ENCODE data around the gene LPP. TPM values are rescaled to one million over a fixed set of nuclear protein-coding genes. Genes with fewer than 3 reads are reported as not detected.

LPP gene
- total and polyA plus RNA-seq, 5 donors from 2014 or later, result 14.5 to 102 (median 21.7) TPM

DNA sequence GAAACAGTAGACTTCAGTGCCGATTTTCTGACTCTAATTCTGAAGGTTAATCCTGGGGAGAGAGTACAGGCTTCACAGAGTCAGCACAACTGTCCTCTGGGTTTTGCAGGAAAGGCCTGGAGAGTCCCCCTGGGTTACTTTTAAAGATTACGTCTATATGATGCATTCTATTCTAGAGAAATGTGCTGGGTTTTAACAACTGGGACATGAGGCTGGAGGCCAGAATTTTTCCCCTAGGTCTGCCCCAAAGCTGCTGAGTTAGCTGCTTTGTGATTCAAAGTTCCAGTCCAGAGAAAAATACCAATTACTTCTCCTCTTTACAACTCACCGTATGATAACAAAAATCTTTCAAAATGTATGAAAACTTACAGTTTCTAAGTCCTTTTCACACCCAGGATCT, 777.1 kb downstream of the LPP start:
- H3K27me3 Mint-ChIP-seq, result no peaks in the 10 kb centered on the region
- Histone ChIP-seq H3K9me3 (ENCODE audit: control insufficient read depth in 2 of 2, low read length in 2 of 2) (no peaks in the 10 kb centered on the region), H3K27ac (ENCODE audit: insufficient read depth, low read length, poor library complexity, severe bottlenecking) (no peak overlapping the region), H3K4me1 (ENCODE audit: control insufficient read depth, insufficient read depth, low read length, poor library complexity, severe bottlenecking) (no peaks in the 10 kb centered on the region), H3K36me3 (ENCODE audit: control insufficient read depth, insufficient read depth, low read length) (no peaks in the 10 kb centered on the region), H3K27me3 (ENCODE audit: control insufficient read depth, insufficient read depth, low read length) (no peaks in the 10 kb centered on the region), H3K4me3 (ENCODE audit: low read depth, low read length) (no peak overlapping the region)
- H3K9me3 Mint-ChIP-seq, result no peaks in the 10 kb centered on the region
- DNase-seq, result no peak
- H3K4me1 Mint-ChIP-seq, result no peaks in the 10 kb centered on the region
- no peak for ATAC-seq (ENCODE audit: low read depth in 2 of 2)
- peak overlapping the region in 1 of 3 donors; percentile 54 for H3K27ac Mint-ChIP-seq
- H3K36me3 Mint-ChIP-seq, result no peaks in the 10 kb centered on the region
- H3K4me3 Mint-ChIP-seq, result no peak overlapping the region

DNA sequence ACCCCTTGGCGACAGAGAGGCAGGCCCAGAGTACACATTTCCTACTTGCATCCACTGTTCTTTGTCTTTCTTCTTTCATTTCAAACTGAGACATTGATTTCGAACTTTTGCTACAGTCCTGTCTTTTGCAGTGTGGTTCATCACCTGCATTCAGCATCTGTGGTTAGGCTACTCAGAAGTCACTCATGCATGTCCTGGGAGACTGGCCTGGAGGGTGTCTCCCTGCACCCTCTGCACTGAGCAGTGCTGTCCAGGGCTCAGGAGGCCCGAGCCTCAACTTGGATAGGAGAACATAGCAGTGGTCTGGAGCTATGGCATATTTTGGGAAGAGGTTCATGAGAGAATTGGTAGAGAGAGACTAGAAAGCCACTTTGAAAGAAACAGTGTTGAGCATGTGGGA, 777.6 kb downstream of the LPP start:
- H3K36me3 ChIP-seq (ENCODE audit: control insufficient read depth, insufficient read depth, low read length), result no peaks in the 10 kb centered on the region
- no peaks in the 10 kb centered on the region for H3K9me3 Mint-ChIP-seq

DNA sequence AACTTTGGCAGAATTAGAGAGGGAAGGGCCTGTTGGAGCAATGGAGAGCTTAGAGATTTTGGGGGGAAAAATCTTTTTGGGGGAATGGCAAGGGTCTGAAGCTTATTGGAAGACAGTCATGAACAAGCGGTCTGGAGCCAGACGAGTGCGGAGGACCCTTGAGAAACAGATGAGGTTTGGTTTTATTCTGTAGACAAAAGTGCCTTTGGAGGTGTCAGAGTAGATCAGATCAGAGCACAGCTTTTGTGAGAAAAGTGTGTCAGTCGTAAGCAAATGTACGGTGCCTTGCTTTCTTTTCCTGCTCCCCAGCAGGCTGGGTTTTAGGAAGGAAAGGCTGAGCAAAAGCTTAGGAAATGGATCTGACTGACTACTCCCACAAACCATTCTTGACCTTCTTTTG, 781.0 kb downstream of the LPP start:
- no peaks in the 10 kb centered on the region for H3K9me3 ChIP-seq (ENCODE audit: control insufficient read depth in 2 of 2, low read length in 2 of 2)
- H3K27ac ChIP-seq (ENCODE audit: insufficient read depth, low read length, poor library complexity, severe bottlenecking), result no peak overlapping the region
- no peaks in the 10 kb centered on the region for H3K36me3 ChIP-seq (ENCODE audit: control insufficient read depth, insufficient read depth, low read length)
- H3K27me3 Mint-ChIP-seq, result peaks cover 5% of the 10 kb centered on the region
- H3K4me3 Mint-ChIP-seq, result no peak overlapping the region
- H3K27ac Mint-ChIP-seq, result no peak overlapping the region
- H3K9me3 Mint-ChIP-seq, result no peaks in the 10 kb centered on the region
- H3K36me3 Mint-ChIP-seq, result no peaks in the 10 kb centered on the region
- ATAC-seq (ENCODE audit: low read depth in 2 of 2) (no peak), DNase-seq (no peak)
- no peaks in the 10 kb centered on the region for H3K27me3 ChIP-seq (ENCODE audit: control insufficient read depth, insufficient read depth, low read length)
- no peak overlapping the region for H3K4me3 ChIP-seq (ENCODE audit: low read depth, low read length)
- no peaks in the 10 kb centered on the region for H3K4me1 ChIP-seq (ENCODE audit: control insufficient read depth, insufficient read depth, low read length, poor library complexity, severe bottlenecking)
- H3K4me1 Mint-ChIP-seq, result no peaks in the 10 kb centered on the region

More for the DNA sequence above, 777.6 kb downstream of the LPP start:
- H3K9me3 ChIP-seq (ENCODE audit: control insufficient read depth in 2 of 2, low read length in 2 of 2), result no peaks in the 10 kb centered on the region
- DNase-seq, result no peak
- no peaks in the 10 kb centered on the region for H3K27me3 ChIP-seq (ENCODE audit: control insufficient read depth, insufficient read depth, low read length)
- no peak overlapping the region for H3K4me3 ChIP-seq (ENCODE audit: low read depth, low read length)
- H3K4me3 Mint-ChIP-seq, result no peak overlapping the region
- no peak for ATAC-seq (ENCODE audit: low read depth in 2 of 2)
- H3K27ac ChIP-seq (ENCODE audit: insufficient read depth, low read length, poor library complexity, severe bottlenecking), result no peak overlapping the region
- no peaks in the 10 kb centered on the region for H3K27me3 Mint-ChIP-seq
- H3K4me1 ChIP-seq (ENCODE audit: control insufficient read depth, insufficient read depth, low read length, poor library complexity, severe bottlenecking), result no peaks in the 10 kb centered on the region
- no peaks in the 10 kb centered on the region for H3K4me1 Mint-ChIP-seq
- no peaks in the 10 kb centered on the region for H3K36me3 Mint-ChIP-seq
- peak overlapping the region; percentile 39 to 57 (median 54) for H3K27ac Mint-ChIP-seq

DNA sequence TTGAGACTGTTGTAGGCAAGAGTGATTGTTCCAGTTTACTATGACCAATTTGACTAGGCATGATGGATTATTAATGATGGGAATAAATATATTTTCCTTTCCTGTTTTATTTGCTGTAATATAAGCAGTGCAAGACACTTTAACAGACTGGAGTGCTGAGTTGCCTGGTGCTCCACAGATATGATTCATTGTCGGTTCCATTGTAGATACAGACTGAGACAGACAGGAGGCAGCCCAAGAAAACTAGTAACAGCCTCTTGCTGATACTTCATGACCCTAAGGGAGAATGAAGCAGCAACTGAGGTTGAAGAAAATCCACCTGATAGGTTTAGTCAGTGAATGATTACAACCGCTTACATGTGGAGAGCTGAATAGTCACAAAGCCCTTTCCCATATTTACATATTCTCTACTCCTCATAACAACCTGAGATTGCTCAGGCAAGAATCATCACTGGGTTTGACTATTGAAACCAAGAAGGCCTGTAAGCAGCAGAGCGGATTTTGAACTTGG, 782.7 kb downstream of the LPP start:
- Mint-ChIP-seq H3K27me3 (peaks cover 10% of the 10 kb centered on the region), H3K9me3 (no peaks in the 10 kb centered on the region), H3K4me1 (no peaks in the 10 kb centered on the region), H3K4me3 (no peak overlapping the region), H3K27ac (no peak overlapping the region), H3K36me3 (no peaks in the 10 kb centered on the region)
- Histone ChIP-seq H3K9me3 (ENCODE audit: control insufficient read depth in 2 of 2, low read length in 2 of 2) (no peaks in the 10 kb centered on the region), H3K27ac (ENCODE audit: insufficient read depth, low read length, poor library complexity, severe bottlenecking) (no peak overlapping the region), H3K36me3 (ENCODE audit: control insufficient read depth, insufficient read depth, low read length) (no peaks in the 10 kb centered on the region), H3K4me3 (ENCODE audit: low read depth, low read length) (no peak overlapping the region), H3K4me1 (ENCODE audit: control insufficient read depth, insufficient read depth, low read length, poor library complexity, severe bottlenecking) (no peaks in the 10 kb centered on the region), H3K27me3 (ENCODE audit: control insufficient read depth, insufficient read depth, low read length) (no peaks in the 10 kb centered on the region)
- no peak for ATAC-seq (ENCODE audit: low read depth in 2 of 2)
- no peak for DNase-seq

GRCh38 chr3:188937389-188937788, 783.4 kb downstream of the LPP start:
- Mint-ChIP-seq H3K36me3 (no peaks in the 10 kb centered on the region), H3K4me1 (no peaks in the 10 kb centered on the region), H3K9me3 (no peaks in the 10 kb centered on the region), H3K27me3 (peaks cover 10% of the 10 kb centered on the region), H3K4me3 (no peak overlapping the region), H3K27ac (no peak overlapping the region)
- no peak for DNase-seq
- H3K4me3 ChIP-seq (ENCODE audit: low read depth, low read length), result no peak overlapping the region
- ATAC-seq (ENCODE audit: low read depth in 2 of 2), result no peak
- H3K27ac ChIP-seq (ENCODE audit: insufficient read depth, low read length, poor library complexity, severe bottlenecking), result no peak overlapping the region
- no peaks in the 10 kb centered on the region for H3K4me1 ChIP-seq (ENCODE audit: control insufficient read depth, insufficient read depth, low read length, poor library complexity, severe bottlenecking)
- no peaks in the 10 kb centered on the region for H3K9me3 ChIP-seq (ENCODE audit: control insufficient read depth in 2 of 2, low read length in 2 of 2)
- no peaks in the 10 kb centered on the region for H3K27me3 ChIP-seq (ENCODE audit: control insufficient read depth, insufficient read depth, low read length)
- H3K36me3 ChIP-seq (ENCODE audit: control insufficient read depth, insufficient read depth, low read length), result no peaks in the 10 kb centered on the region

DNA sequence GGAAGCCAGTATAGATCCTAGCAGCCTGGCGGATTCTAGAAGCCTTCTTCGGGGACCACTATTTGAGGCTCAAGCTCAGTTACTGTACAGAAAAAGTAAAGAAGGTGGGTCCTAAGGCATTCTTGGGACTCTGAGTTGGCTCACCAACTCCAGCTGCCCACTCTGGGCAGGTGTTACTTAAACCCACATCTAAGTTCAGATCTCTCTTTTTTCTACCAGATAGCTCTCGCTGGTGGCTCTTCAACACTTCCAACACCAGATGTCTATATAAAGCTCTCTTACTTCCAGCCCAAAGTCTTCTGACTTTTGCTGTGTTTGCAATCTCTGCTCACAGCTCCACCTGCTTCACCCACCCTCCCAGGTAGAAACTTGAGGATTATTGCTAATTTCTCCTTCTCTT, 785.0 kb downstream of the LPP start:
- no peak overlapping the region for H3K27ac ChIP-seq (ENCODE audit: insufficient read depth, low read length, poor library complexity, severe bottlenecking)
- H3K27me3 Mint-ChIP-seq, result peaks cover 10% of the 10 kb centered on the region
- H3K4me3 Mint-ChIP-seq, result no peak overlapping the region
- no peak overlapping the region for H3K27ac Mint-ChIP-seq
- no peaks in the 10 kb centered on the region for H3K27me3 ChIP-seq (ENCODE audit: control insufficient read depth, insufficient read depth, low read length)
- no peak for ATAC-seq (ENCODE audit: low read depth in 2 of 2)
- DNase-seq, result no peak
- H3K4me3 ChIP-seq (ENCODE audit: low read depth, low read length), result no peak overlapping the region
- H3K4me1 Mint-ChIP-seq, result no peaks in the 10 kb centered on the region
- H3K9me3 ChIP-seq (ENCODE audit: control insufficient read depth in 2 of 2, low read length in 2 of 2), result no peaks in the 10 kb centered on the region
- H3K36me3 ChIP-seq (ENCODE audit: control insufficient read depth, insufficient read depth, low read length), result no peaks in the 10 kb centered on the region
- no peaks in the 10 kb centered on the region for H3K36me3 Mint-ChIP-seq
- no peaks in the 10 kb centered on the region for H3K9me3 Mint-ChIP-seq
- no peaks in the 10 kb centered on the region for H3K4me1 ChIP-seq (ENCODE audit: control insufficient read depth, insufficient read depth, low read length, poor library complexity, severe bottlenecking)

- Mint-ChIP-seq H3K27me3 (peaks cover 10% of the 10 kb centered on the region), H3K36me3 (no peaks in the 10 kb centered on the region), H3K4me3 (no peak overlapping the region), H3K27ac (no peak overlapping the region), H3K9me3 (no peaks in the 10 kb centered on the region), H3K4me1 (no peaks in the 10 kb centered on the region)
- Histone ChIP-seq H3K9me3 (ENCODE audit: control insufficient read depth in 2 of 2, low read length in 2 of 2) (no peaks in the 10 kb centered on the region), H3K27ac (ENCODE audit: insufficient read depth, low read length, poor library complexity, severe bottlenecking) (no peak overlapping the region), H3K4me1 (ENCODE audit: control insufficient read depth, insufficient read depth, low read length, poor library complexity, severe bottlenecking) (no peaks in the 10 kb centered on the region), H3K36me3 (ENCODE audit: control insufficient read depth, insufficient read depth, low read length) (no peaks in the 10 kb centered on the region), H3K27me3 (ENCODE audit: control insufficient read depth, insufficient read depth, low read length) (no peaks in the 10 kb centered on the region), H3K4me3 (ENCODE audit: low read depth, low read length) (no peak overlapping the region)
- ATAC-seq (ENCODE audit: low read depth in 2 of 2), result no peak
- no peak for DNase-seq
Measured at GRCh38 chr3:188939814-188940572, 786.0 kb downstream of the LPP start.

All from CD4-positive, CD25-positive, alpha-beta regulatory T cell (primary cell).